Measurements from ENCODE around the gene LRP10. TPM values are rescaled to one million over a fixed set of nuclear protein-coding genes. Genes with fewer than 3 reads are reported as not detected.

Gene LRP10
- 0.47 and 1.4 TPM in 2 replicates for polyA plus RNA-seq

DNA sequence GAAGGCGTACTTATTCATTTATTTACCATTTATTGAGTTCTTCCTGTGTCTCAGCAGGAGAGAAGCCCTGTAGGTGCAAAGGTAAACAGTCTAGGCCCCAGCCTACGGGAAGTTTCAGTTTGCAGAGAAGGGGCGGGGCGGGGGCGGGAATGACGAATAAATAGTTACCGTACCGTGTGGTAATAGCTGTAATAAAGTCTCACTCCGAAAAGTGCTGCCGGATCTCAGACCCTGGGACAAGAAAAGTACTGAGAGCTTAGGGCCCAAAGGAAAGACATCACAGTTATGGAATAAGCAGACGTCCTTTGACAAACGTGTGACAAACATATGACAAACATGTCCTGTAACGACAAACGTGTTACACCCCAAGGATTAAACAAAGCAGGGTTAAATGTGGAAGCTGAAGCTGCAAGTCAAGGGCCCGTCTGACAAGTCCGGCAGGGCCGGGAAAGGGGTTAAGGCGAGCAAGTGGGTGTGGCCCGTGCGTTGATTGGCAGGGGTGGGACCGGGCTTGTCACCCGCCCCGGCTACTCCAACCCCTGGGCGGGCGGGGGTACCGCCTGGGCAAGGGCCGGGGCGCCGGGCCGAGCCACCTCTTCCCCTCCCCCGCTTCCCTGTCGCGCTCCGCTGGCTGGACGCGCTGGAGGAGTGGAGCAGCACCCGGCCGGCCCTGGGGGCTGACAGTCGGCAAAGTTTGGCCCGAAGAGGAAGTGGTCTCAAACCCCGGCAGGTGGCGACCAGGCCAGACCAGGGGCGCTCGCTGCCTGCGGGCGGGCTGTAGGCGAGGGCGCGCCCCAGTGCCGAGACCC, at the start of gene LRP10:
TSS of gene LRP10 (plus strand) at position 517 of the 809 bp plus-strand sequence. CDS start 564 bp downstream, outside the sequence.

GRCh38 chr14:22829661-22830442, 41.7 kb upstream of the LRP10 start, which contains the start of gene MRPL52:
Gene MRPL52, plus strand, starts transcription at chr14:22829887. Its CDS starts 26 bp downstream, at chr14:22829913.

DNA sequence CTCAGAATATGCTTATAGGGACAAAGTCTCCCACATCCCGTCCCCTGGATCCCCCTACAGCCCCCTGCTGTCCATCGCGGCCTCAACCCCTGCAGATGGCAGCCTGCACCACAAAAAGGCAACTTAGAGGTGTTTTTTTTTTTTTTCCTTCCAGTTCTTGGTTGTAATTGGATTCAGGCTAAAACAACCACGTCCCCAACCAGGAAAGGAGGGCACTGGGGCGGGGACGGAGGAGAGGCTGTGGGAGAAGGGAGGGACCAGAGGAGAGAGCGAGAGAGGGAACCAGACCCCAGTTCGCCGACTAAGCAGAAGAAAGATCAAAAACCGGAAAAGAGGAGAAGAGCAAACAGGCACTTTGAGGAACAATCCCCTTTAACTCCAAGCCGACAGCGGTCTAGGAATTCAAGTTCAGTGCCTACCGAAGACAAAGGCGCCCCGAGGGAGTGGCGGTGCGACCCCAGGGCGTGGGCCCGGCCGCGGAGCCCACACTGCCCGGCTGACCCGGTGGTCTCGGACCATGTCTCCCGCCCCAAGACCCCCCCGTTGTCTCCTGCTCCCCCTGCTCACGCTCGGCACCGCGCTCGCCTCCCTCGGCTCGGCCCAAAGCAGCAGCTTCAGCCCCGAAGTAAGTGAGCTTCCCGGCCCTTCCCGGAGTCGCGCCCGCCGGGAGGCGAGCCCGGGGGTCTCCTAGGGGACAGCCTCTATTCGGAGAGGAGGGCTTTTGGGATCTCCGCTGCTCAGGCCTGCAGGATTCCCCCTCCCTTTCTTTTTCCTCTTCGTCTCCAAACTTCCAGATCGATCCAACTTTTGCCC, 35.0 kb upstream of the LRP10 start, which contains the start of gene MMP14:
TSS of gene MMP14 (plus strand) at position 285 of the 813 bp plus-strand sequence. CDS start at position 518, 233 bp downstream.

DNA sequence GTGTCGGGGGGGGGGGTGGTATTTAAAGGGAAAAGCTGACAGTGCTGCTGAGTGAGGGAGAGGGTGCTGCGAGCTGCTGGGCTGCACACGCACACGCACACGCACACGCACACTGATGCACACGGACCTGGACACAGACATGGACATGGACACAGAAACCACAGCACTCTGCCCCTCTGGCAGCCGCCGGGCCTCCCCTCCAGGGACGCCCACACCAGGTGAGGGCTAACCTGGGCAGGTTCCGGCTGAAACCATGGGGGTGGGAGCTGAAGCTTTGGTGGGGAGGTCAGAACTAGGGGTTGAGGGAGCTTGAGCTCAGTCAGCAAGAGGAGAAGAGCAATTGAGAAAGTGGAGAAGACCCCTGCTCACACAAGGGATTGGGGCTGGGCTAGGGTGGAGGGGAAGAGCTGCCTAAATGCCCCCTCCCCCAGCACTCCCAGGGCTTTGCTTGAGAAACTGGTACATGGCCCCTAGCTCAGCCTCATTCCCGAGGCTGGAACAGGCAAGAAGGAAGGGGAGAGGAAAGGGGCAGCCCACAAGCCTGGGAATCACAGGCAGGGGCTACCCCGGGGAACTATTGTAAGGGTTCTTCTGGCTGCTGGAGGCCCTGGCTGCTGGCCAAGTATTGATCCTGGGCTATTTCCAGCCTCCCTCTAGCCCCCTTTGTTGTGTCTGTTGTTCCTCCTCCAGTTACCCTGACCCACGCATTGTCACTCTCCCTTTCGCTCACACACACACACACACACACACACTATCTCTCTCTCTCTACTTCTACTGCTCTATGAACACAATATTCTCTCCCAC, 11.8 kb downstream of the LRP10 start, which contains the start of gene REM2:
TSS of gene REM2 (plus strand) at position 50 of the 804 bp plus-strand sequence. CDS start at position 116, 66 bp downstream.

DNA sequence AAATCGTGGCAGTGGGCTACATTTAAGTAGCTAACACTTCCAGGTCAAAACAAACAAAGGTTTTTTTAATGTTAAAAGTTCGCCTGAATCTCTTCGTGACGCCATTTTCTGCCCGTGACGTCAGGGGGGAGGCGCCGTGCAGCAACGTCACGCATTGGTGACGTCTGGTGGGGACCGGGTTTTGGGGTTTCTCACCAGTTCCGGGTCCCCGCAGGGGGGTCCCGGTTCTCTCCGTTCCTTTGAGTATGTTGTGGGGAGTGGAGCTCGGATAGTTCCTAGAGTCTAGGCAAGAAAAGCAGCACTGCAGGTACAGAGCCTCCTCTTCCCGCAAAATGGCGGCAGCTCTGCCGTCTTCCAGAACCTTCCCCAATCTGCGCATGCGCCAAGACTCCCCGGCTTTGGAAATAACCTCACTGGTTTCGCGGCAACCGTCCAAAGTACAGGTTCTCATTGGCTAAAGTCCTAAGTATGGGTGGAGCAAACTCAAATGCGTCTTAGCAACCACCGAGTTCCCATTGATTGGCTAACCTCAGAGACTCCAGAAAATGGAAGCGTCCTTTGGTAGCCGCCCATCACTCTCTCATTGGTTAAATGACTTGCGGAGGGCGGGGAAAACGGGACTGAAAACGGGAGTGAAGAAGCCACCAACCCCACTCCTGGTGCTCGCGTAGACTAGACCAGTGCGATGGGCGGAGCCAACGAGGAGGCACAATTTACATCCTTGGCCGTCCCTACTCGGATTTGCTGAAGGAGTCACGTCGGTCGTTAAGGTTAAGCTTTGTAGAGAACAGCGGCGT, 47.5 kb downstream of the LRP10 start, which contains the start of gene RBM23:
TSS of gene RBM23 (minus strand) at position 346 of the 797 bp plus-strand sequence.

GRCh38 chr14:22929104-22929960, 57.8 kb downstream of the LRP10 start, which contains the start of gene PRMT5:
Gene PRMT5, minus strand, starts transcription at chr14:22929376. Its CDS starts 15 bp downstream, at chr14:22929361.

Other genes with a start within 250 kb of the LRP10 start
- gene OR6J1, start 227.4 kb upstream of the LRP10 start, polyA plus RNA-seq = not detected in 2 replicates
- gene OXA1L, start 105.1 kb upstream of the LRP10 start, polyA plus RNA-seq = 55.5 and 76.9 TPM in 2 replicates
- gene SLC7A7, start 56.3 kb upstream of the LRP10 start, polyA plus RNA-seq = not detected in 2 replicates
- gene MRPL52, start 41.9 kb upstream of the LRP10 start, polyA plus RNA-seq = 86.7 and 87.3 TPM in 2 replicates
- 3.8 and 4.0 TPM in 2 replicates for gene MMP14, start 35.2 kb upstream of the LRP10 start, polyA plus RNA-seq
- gene REM2, start 11.5 kb downstream of the LRP10 start, polyA plus RNA-seq = not detected in 2 replicates
- 27.9 and 36.6 TPM in 2 replicates for gene RBM23, start 47.4 kb downstream of the LRP10 start, polyA plus RNA-seq
- gene PRMT5, start 57.6 kb downstream of the LRP10 start, polyA plus RNA-seq = 26.1 and 29.9 TPM in 2 replicates
- gene HAUS4, start 85.3 kb downstream of the LRP10 start, polyA plus RNA-seq = 2.6 and 4.0 TPM in 2 replicates
- gene AJUBA, start 110.8 kb downstream of the LRP10 start, polyA plus RNA-seq = 4.1 and 8.8 TPM in 2 replicates
- 1.1 and 1.4 TPM in 2 replicates for gene C14orf93, start 138.4 kb downstream of the LRP10 start, polyA plus RNA-seq
- 475 and 624 TPM in 2 replicates for gene PSMB5, start 163.2 kb downstream of the LRP10 start, polyA plus RNA-seq
- gene PSMB11, start 170.5 kb downstream of the LRP10 start, polyA plus RNA-seq = not detected in 2 replicates
- gene CDH24, start 185.8 kb downstream of the LRP10 start, polyA plus RNA-seq = 0.20 TPM in 1 of 2 replicates, not detected in the other
- 3.0 and 5.2 TPM in 2 replicates for gene ACIN1, start 223.4 kb downstream of the LRP10 start, polyA plus RNA-seq
- 97.6 and 158 TPM in 2 replicates for gene C14orf119, start 223.8 kb downstream of the LRP10 start, polyA plus RNA-seq
- not detected in 2 replicates for gene CIROP, start 233.2 kb downstream of the LRP10 start, polyA plus RNA-seq
- not detected in 2 replicates for gene CEBPE, start 247.5 kb downstream of the LRP10 start, polyA plus RNA-seq